HG03066 (cell line): Measurements from ENCODE around the gene ZNF771.

Source experiments
- ATAC-seq: cut with Tn5 transposase; IDR thresholded peaks from one replicate; pipeline ENCODE4 v1.9.1; 2021; ENCODE audit warnings: low read depth; ENCODE audit not compliant: unreplicated experiment

ZNF771 gene

DNA sequence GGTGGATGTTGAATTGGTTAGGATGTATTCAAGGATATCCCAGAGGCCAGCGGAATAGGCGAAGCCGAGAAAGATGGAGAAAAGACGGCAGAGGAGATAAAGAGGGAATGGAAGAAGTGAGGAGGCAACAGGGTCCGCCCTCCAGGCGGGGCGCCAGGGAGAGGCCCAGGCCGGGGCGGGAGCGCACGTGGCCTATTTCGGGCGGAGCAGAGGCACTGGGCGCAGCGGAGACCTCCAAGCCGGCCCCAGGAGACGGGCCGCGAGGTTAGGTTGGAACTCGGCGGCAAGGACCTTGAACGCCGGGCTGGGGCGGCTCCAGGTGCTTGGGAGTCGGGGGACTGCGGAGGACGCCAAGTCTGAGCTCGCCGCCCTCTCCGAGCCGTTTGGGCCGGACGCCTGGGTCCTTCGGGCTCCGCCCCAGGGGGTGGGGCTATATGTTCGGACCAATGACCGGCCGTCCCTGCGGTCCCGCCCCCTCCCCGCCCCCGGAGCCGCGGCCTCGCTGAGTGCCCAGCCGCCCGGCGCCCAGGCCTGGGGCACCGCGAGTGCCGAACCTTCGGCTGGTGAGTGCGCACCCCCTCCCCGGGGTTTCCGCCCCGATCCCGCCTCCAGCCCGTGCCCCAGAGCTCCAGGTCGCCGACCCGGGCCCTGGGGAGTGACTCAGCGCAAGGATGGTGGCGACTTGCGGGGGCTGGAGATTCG is at the start of gene ZNF771:
ZNF771 (plus strand) TSS at position 505 of the 702 bp plus-strand sequence. CDS start 448 bp downstream, outside the sequence.
- ATAC-seq = peak; percentile 67

DNA sequence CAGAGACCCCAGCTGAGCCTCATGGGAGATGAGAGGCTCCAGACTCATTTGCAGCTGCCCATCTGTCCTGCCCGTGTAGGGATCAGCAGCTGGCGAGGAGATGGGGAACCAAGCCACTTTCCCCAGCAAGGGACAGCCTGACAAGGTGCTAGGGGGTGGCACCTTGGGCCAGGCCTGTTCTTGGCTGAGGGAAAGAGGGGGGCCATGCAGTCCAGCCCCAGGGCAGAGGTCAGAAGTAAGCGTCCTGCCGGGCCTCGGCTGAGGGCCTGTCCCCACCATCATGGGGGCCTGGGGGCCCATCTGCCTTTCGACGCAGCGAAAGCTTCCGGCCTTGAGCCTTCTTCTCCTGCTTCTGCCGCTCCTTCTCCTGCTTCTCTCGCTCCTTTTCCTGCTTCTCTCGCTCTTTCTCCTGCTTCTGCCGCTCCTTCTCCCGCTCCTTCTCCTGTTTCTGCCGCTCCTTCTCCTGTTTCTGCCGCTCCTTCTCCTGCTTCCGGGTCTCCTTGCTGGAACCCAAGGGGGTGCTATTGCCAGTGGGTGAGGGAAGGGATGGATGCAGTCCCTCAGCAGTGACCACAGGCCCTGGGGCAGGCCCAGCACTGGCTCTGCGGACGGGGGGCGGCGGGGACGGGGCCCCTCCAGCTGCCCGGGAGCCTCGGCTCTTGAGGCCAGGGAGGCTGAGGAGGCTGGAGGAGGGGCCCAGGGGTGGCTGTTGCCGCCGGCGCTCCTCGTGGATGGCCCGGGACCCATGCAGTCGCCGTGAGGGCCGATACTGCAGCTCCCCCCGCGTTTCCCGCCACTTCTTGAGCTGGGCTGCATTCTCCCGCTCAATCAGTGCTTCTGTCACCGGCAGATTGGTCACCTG is 49.5 kb upstream of the ZNF771 start:
- ATAC-seq = no peak

DNA sequence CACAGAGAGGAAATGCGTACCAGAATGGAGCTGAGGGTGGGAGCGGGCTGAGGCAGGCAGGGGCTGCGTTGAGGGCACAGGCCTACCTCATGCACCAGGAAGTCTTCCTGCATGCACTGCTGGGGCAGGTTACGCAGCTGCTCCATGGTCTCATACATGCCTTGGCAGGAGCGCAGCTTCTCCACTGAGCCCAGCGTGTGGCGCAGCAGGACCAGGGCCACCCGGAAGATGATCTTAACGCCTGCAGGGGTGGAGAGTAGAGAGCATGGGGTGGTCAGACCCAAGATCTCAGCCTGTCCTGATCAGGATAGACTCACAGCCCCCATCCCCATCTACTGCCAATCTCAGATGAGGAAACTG is 48.8 kb upstream of the ZNF771 start:
- no peak for ATAC-seq

DNA sequence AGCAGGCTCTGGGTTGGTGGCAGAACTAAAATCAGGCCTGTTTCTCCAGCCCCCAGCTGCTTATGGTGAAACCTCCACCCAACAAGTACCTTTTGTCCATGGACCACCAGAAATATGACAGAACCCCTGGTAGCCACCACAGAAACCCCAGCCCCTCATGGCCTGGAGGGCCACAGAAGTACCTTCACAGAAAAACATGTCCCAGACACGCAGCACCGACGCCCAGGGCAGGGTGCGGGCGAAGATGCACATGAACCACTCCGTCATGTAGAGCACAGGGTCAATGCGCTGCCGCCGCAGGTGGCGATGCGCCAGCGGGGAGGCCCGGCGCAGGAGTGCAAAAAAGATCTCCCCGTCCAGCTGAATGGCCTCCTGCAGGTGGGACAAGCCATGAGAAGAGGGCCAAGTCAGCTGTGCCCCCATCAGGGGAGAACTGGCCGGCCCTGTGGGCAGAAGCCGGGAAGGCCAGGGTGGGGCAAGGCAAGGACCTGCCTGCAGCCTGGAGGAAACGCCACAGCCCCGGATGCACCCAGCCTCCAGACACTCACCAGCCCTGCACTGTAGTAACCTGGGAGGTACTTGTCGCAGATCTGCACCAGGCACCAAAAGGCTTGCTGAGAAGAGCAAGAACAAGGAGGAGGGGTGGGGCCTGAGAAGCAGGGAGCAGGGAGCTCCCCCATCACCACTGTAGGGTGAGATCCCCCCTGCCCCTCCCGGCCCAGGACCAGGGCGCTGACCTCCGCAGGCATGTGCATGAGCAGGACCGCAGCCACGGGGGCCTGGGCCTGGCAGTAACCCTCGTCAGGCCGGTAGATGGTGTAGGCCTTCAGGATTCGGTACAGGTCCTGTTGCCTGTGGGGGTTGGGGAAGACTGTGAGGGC is 48.2 kb upstream of the ZNF771 start:
- ATAC-seq = no peak

DNA sequence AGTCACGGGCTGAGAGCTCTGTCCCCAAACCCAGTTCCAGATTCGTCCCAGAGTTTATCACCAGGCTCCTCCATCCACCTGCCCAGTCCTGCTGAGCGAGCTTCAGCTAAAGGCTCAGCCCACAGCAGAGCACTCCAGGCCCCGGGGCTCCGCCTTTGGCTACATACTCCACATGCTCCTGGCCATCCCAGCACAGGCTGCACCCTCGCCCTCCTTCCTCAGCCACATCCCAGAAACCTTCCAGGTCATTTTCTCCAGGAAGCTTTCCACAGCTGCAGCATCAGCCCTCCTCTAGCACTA is 47.6 kb upstream of the ZNF771 start:
- no peak for ATAC-seq

DNA sequence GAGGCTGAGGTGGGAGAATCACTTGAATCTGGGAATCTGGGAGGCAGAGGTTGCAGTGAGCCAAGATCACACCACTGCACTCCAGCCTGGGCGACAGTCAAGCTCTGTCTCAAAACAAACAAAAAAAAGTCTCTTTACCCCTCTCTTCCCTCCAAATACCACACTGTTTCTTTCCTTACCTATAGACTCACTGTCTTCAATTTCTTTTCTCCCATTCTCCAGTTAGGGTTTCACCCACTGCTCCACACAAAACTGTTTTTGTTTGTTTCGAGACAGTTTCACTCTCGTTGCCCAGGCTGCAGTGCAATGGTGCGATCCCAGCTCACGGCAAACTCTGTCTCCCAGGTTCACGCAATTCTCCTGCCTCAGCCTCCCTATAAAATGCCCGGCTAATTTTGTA is 46.2 kb upstream of the ZNF771 start:
- no peak for ATAC-seq

DNA sequence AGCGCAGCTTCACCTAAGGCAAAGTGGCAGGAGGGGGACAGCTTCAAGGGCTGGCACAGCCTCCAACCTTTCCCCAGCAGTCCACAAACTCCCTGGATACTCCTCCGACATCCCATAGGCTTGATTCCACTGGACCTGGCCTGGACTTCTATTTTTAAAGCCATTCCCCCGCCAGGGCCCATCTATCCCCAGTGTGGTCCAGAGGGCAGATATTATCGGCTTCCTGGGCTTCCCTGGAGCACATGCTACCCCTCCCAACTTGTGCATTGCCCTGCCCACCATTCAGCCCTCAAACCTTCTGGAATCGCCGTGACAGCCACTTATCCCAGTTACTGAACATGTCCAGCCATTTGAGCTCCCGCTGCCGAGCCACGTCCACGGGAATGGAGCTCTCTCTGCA is 42.2 kb upstream of the ZNF771 start:
- ATAC-seq = no peak

DNA sequence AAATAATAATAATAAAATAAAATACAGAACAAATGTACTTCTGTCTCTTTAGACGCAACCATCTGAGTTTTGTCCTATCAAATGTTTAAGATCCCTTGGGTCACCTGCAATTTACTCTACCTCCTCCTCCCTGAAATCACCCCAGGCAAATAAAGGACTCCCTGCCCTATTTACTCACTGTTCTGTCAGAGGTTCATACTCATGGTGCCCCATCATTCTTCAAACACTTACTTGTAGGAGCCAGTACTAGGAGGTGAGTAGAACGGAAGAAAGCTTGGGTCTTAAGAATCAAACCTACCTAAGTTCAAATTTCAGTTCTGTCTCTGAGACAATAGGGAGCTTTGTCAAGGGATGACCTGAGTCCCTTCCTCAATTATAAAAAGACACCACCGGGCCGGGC is 40.9 kb upstream of the ZNF771 start:
- ATAC-seq = no peak

DNA sequence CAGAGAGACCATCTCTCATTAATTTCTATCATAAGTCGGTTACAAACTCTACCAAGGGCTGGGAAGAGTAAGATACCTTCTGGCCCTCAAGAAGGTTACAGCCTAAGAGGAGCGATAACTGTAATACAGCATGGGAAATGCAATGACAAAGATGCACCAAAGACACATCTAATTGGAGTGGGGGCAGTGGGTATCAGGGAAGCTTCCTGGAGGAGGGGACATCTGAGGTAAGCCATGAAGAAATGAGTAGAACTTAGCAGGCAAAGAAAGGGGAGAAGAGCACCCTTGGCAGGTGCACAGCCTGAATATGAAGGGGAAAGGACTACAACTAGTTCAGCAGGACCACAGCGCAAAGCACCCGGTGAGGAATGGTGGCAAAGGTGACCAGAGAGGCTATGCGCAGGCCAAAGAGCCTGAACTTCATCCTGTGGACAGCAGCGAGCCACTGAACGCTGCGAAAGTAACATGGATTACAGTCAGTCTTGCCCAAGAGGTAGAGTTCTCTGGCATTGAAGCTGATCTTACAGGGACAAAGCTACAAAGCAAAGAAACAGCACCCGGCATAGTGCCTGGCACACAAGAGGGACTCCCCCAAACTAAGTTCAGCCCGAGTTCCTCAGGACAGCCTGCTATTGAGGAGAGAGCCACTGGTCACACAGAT is 39.9 kb upstream of the ZNF771 start:
- ATAC-seq = no peak

DNA sequence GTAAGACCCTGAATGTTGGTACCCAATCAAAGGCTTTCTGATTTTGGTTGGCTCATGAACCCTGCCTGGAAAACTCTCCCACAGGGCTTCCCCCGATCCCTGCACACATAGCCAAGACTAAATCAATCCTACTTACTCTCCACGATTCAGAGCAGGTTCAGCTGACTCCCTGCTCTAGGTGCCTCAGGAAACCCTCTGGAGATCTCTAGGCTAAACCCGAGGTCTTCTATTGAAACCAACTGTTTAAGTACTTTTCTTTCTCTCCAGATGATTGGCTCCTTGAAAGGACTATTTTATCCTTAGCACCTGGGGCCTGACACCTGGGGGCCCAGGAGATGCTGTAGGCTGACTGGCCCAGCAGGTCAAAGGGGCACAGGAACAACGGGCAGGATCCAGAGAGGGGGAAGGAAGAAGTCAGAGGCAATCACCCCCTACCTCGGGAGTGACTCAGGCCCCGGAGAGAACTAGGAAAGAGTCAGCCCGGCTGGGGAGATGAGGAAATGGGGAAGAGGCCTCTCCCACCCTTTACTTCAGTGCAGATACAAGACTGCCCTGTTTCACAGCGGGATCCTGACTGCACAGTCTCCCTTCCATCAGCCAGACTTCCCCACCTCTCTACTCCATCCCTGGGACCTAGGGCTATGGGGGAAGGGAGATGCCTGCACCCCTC is 39.1 kb upstream of the ZNF771 start:
- no peak for ATAC-seq

DNA sequence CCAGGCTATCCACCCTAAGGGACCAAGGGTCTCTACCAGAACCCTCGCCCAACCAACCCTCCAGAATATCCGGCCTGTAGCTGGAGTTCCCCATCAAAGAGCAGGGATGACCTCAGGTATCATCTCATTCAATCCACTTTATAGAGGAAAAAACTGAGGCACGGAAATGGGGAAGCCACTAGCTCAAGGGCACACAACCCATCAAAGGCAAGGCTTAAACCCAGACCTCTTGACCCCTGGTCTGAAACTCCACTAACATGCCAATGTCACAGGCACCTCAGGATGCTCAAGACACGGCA is 38.7 kb upstream of the ZNF771 start:
- ATAC-seq = no peak

DNA sequence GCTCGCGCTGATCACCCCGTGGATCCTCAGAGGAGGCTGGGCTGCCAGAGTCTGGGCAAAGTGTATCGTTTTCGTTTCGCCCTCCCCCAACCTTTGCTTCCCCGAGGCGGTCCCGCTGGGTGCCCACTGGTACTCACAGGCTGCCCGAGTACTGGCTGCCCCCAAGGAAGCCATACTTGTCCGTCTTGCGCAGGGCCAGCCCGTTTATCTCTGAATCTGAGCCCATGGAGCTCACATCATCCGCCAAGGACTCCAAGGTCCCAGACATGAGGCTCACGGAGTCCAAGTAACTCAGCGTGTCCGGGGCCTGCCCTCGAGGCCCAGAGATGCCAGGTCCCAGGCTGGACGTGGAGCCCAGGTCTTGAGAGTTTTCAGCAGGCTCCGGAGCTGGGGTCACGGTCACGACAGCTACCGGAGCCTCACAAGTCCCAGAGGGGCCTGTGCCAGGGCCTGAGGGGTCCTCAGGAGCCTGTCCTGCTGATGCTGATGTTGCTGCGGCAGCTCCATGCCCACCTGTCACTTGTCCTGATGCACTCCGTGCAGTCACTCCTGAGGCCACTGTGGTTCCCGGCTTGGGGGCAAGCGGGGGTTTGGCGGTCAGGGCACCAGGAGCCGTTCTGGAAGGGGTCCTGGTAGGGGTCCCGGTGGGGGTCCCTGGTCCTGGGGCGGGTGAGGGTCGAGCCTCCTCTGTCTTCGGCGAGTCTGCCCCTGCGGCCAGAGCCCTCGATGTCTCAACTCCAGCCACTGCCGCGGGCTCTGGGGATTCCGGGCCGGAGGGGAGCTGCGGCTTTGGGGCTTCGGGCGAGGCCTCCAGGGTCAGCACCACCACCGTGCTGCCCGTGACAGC is 38.1 kb upstream of the ZNF771 start:
- no peak for ATAC-seq

DNA sequence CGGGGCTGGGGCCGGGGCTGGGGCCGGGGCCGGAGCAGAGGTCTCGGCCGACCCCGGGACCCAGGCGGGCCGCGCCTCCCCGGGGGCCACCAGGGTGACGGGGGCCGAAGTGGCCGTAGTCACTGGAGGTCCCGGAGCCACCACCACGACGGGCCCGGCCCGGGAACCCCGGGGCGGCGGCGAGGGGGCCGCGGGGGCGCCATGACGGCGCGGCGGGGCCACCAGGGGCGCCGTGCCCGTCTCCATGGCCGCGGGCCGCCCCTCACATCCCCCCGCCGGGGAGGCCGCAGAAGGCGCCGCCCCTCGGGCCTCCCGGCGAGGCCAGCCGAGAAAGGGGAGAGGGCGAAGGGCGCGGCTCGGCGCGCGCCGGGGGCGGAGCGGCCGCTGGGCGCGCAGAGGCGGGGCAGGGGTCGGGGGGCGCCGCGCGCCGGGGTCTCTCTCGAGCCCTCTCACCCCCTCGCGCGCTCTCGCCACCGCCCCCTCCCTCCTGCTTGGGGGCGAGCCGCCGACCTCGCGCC is 37.4 kb upstream of the ZNF771 start:
- no peak for ATAC-seq

DNA sequence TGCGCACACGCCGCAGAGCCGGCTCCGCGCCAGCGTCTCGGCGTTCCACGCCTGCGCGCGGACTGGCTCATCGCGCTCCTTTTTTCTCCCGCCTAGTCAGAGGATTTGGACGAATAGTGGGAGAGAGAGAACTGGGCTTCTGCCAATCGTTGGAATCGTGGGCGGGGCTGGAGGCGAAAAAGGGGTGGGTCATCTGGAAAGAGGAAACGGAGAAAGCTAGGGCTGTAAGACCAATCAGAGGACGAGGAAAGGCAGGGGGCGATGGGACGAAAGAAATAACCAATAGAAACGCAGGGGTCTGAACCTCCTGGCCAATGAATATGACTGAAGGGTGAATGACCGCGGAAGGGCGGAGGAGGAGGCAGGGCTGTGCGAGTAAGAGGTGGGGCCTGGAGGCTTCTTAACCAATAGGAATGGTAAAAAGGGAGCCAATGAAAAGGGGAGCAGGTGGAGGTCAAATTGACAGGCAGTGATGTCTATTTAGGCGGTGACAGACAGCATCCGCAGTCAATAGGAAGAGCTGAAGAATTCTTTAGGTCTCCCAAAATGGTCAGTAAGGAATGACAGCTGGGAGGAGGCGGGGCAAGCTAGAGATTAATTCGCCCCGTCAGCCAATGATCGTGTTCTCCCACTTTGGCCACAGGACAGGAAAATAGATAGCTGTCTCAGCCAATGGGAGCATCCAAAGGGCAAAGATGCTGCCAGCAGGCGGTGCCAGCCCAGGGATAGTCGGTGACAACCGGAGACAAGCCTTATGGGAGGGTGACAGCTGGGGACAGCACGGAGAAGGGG is 36.8 kb upstream of the ZNF771 start, which contains the start of gene TBC1D10B:
TBC1D10B (minus strand) TSS at position 39 of the 792 bp plus-strand sequence. CDS start 311 bp downstream, outside the sequence.
- ATAC-seq = peak; percentile 79

DNA sequence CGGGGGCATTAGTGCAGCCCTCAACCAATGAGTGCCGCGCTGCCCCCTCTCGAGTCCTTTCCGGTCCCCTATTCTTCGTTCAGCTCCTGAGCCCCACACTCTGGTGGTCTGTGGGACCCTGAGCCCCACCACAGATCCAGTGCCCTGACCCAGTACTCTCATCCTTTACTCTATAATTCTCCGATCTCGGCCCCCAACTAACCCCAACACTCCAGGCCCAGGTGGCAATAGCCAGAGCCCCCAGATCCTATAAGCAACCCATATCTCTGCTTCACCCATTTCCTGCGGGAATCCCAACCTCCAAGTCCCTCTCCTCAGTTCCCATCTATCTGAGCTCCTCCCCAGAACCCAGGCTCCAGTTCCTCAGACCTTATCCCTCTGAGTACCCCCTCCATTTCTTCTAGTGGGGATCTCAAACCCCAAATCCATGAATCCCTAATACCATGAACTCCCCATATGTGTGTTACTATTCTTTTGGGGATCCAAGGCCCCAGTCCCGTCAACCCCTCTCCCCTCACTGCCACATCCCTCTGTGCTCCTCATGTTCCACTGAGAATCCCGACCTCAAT is 36.1 kb upstream of the ZNF771 start:
- no peak for ATAC-seq

DNA sequence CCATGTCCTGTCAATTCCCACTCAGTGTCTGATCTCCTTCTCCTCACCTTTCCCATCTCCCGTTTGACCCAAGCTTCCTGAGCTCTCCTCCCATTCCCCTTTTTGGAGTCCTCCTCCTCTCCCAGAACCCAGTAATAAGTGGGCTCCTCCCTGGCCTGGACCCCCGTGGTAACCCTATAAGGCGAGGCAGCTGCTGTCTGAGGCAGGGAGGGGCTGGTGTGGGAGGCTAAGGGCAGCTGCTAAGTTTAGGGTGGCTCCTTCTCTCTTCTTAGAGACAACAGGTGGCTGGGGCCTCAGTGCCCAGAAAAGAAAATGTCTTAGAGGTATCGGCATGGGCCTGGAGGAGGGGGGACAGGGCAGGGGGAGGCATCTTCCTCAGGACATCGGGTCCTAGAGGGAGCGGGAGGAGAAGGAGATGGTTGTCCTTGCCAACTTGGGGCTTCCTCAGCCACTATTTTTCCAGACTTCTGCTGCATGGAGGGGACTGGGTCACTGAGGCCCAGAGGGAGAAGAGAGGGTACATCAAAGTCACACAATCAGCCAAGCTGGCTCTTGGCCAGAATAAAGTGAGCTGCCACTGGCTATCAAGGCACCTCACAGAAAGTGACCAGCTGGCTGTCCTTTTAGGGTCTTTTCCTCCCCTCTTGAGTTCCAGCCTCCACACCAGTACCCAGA is 35.2 kb upstream of the ZNF771 start:
- ATAC-seq = no peak

DNA sequence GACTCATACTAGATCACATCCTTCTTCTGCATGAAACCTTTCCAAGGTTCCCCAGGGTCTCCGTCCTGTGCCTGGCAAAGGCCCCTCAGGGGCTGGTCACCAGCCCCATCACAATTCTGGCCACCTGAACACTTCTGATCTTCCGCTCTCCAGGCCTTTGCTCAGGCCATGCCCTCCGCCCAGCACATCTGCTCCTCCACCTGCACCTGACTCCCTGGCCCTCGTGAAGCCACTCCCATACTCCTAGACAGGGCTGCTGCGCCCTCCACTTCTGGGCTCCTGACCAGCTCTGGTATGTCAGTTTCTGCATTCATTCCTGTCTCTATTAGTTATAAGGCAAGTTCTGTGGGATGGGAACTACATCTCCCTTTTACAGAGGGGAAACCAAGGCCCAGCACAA is 34.7 kb upstream of the ZNF771 start:
- ATAC-seq = no peak

DNA sequence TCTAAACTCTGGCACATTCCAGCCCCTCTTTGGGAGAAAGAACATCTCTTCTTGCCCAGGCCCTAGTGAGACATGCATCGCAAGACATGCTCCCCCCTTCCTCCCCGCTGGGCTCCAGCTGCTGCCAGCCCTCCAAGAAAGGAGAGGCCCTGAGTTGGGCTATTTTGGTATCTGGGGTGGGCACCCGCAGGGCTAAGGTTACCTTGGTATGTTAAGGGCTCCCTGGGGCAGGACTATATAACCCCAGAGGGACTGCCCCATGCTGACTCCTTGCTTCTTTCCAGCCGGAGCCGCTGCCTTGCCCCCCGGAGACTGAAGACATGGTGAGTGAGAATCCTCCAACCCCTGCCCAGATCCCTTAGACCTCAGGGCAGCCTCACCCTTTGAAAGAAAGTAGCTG is 32.9 kb upstream of the ZNF771 start, which contains the start of gene MYL11:
MYL11 (plus strand) TSS at position 265 of the 400 bp plus-strand sequence; CDS start at position 321, 56 bp downstream.
- no peak for ATAC-seq
